Choroid plexus epithelial cell (primary cell): Measurements from ENCODE around the gene ZNRF4.

ENCODE experiments used
- DNase-seq: peaks from one replicate; pipeline ENCODE4 v3.0.0-alpha.2; 2010; ENCODE audit warnings: low read depth
- H3K4me3 ChIP-seq: 2 replicates; pipeline ENCODE4 v1.5.1; 2011; ENCODE audit warnings: low read depth, mild to moderate bottlenecking, control low read depth, low read length, moderate library complexity
- CTCF ChIP-seq: conservative IDR thresholded peaks from 2 replicates; pipeline ENCODE4 v1.5.1; 2011; ENCODE audit warnings: low read depth, mild to moderate bottlenecking, control low read depth, inconsistent platforms, low read length, moderate library complexity

Gene ZNRF4

GRCh38 chr19:5491565-5491964 is 36.3 kb downstream of the ZNRF4 start:
- DNase-seq: no peak
- no peak overlapping the region for H3K4me3 ChIP-seq
- no peak for TF ChIP-seq CTCF

- no peak overlapping the region for H3K4me3 ChIP-seq
- no peak for DNase-seq
- no peak for TF ChIP-seq CTCF
Measured at GRCh38 chr19:5492281-5492634, 37.0 kb downstream of the ZNRF4 start.

- no peak for TF ChIP-seq CTCF
- no peak for DNase-seq
Measured at GRCh38 chr19:5492635-5493409, 37.6 kb downstream of the ZNRF4 start.

GRCh38 chr19:5494773-5495172 is 39.6 kb downstream of the ZNRF4 start:
- no peak overlapping the region for H3K4me3 ChIP-seq
- TF ChIP-seq CTCF: no peak
- no peak for DNase-seq

More at GRCh38 chr19:5492635-5493409, 37.6 kb downstream of the ZNRF4 start:
- H3K4me3 ChIP-seq: no peak overlapping the region

GRCh38 chr19:5495792-5496191 is 40.6 kb downstream of the ZNRF4 start:
- no peak overlapping the region for H3K4me3 ChIP-seq
- no peak for TF ChIP-seq CTCF
- no peak for DNase-seq

GRCh38 chr19:5497297-5497696 is 42.1 kb downstream of the ZNRF4 start:
- H3K4me3 ChIP-seq: no peak overlapping the region
- no peak for TF ChIP-seq CTCF
- DNase-seq: no peak
